Fibroblast of villous mesenchyme (primary cell): ENCODE data around the gene DGKG. TPM values are rescaled to one million over a fixed set of nuclear protein-coding genes. Genes with fewer than 3 reads are reported as not detected.

ENCODE experiments used
- DNase-seq: peaks from one replicate; pipeline ENCODE4 v3.0.0-alpha.2; 2010; ENCODE audit warnings: low read depth
- H3K4me3 ChIP-seq: 2 replicates; pipeline ENCODE4 v1.5.1; 2011; ENCODE audit warnings: low read depth, mild to moderate bottlenecking, low read length
- CTCF ChIP-seq: IDR thresholded peaks from 2 replicates; pipeline ENCODE4 v1.5.1; 2012; ENCODE audit warnings: low read depth, mild to moderate bottlenecking, low read length; ENCODE audit not compliant: insufficient read depth
- total RNA-seq: library from RNA; depleted of rRNA; stranded (reverse); fragments of >200 nt; gene quantifications from 2 replicates; pipeline ENCODE4 v1.2.3, GENCODE V29; 2012

The DGKG gene
- total RNA-seq, 1 donor: under 0.01 TPM

- TF ChIP-seq CTCF: no peak
- no peak overlapping the region for H3K4me3 ChIP-seq
- DNase-seq: no peak
Measured at GRCh38 chr3:186115239-186115996, 246.6 kb downstream of the DGKG start.

GRCh38 chr3:186110975-186111974 is 250.8 kb downstream of the DGKG start:
- DNase-seq: no peak
- no peak for TF ChIP-seq CTCF
- no peak overlapping the region for H3K4me3 ChIP-seq

- H3K4me3 ChIP-seq: peak overlapping the region; percentile 73
- TF ChIP-seq CTCF: no peak
- DNase-seq: peak; percentile 54
Measured at GRCh38 chr3:186109897-186110803, 251.9 kb downstream of the DGKG start.

GRCh38 chr3:186108941-186109865 is 252.8 kb downstream of the DGKG start, which contains the start of gene ETV5:
ETV5 (minus strand) TSS chr3:186109089; CDS start chr3:186105868, 3,221 bp downstream.
- peak within 1 kb of the TSS; percentile 95 for H3K4me3 ChIP-seq

More at GRCh38 chr3:186108941-186109865, 252.8 kb downstream of the DGKG start, which contains the start of gene ETV5:
- peak; percentile 100 for DNase-seq
- no peak for TF ChIP-seq CTCF
